Inferior parietal cortex (tissue), 1 donor: Measurements from ENCODE around the gene ACAD10.
"Not testable (repeated sequence)": the region's sequence is repeated elsewhere in the genome, so short reads cannot be mapped to it uniquely, and the experiment has no call there.

ENCODE experiments used
- DNase-seq: peaks from one replicate; pipeline ENCODE4 v3.0.0-alpha.2; 2016; ENCODE audit errors: extremely low spot score

ACAD10 gene

DNA sequence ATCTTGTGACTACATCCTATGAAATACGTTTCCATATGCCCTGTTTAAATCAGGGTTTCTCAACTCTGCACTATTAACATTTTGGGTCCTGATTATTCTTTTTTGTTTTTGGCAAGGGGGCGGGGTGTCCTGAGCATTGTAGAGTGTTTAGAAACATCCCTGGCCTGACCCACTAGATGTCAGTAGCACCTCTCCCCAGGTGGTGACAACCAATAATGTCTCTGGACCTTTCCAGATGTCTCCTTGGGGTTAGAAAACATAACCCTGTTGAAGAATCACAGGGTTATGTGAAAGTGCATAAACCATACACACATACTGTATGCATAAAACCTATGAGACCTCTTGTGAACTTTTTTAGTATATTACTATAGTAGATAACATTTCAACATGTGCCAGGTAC lies 1.4 kb downstream of the ACAD10 start:
- no peak for DNase-seq

DNA sequence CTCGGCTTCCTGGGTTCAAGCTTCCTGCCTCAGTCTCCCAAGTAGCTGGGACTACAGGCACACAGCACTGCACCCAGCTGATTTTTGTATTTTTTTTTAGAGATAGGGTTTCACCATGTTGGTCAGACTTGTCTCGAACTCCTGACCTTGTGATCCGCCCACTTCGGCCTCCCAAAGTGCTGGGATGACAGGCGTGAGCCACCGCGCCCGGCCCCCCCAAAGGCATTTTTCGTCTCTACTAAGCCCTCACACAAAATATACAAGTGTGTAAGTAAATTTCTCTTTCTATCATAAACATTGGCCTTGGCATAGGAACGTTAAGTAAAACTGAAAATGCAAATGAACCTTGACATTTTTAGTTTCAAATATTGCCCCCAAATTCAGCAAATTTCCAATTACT lies 2.1 kb downstream of the ACAD10 start:
- DNase-seq, result no peak

DNA sequence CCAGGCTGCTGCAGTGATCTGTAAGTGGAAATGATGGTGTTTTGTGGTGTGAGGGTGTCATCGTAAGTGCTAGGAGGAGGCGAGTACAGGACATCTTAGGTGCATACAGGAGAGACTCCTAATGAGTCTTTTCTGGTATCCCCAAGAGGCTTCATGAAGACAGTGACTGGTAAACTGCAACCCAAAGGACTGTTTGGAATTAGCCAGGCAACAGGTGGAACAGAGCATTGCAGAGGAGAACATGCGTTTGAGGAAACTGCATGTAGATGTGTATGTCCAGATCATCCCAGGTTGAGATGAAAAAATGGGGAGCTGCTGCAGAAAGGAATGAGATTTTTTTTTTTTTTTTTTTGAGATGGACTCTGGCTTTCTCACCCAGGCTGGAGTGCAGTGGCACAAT lies 5.4 kb downstream of the ACAD10 start:
- DNase-seq, result no peak

DNA sequence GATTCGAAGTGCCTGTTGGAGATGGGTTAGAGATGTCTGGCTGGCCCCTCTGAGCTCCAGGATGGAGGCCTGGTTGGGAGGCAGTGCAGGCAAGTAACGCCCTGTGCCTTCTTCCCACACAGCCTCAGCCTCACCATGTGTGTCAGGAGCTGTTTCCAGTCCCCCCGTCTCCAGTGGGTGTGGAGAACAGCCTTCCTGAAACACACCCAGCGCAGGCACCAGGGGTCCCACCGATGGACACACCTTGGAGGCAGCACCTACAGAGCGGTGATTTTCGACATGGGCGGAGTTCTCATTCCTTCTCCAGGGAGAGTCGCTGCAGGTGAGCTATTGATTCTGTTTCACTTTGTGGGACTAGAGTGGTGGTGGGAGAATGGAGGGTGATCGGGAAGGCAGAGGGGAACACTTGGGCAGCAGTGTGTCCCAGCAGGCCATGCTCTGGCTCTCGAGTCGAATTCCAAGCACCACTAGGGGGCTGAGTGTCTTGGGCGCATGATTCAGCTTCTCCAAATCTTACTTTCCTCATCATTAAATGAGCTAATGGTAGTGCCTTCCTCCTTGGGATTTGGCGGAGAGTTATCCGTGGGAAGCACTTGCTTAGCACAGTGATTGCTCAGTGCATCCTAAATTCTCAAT lies 6.8 kb downstream of the ACAD10 start:
- no peak for DNase-seq

DNA sequence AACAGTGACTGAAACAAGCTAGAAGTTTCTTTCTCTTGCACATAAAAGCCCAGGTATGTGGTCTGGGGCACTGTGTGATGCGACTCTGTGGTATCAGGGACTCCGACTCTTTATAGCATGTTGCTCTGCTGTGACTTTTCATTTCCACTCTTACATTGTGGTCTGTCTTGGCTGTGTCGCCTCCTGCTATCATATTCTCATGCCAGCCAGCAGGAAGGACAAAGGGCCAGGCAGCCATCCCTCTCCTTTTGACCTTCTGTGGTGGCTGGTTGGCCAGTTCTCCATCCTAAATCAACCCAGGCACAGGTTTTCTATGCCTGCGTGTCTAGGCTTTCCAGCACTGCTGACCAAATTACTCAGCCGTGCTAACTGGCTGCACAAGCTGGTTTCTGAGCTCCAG lies 8.0 kb downstream of the ACAD10 start:
- no peak for DNase-seq

DNA sequence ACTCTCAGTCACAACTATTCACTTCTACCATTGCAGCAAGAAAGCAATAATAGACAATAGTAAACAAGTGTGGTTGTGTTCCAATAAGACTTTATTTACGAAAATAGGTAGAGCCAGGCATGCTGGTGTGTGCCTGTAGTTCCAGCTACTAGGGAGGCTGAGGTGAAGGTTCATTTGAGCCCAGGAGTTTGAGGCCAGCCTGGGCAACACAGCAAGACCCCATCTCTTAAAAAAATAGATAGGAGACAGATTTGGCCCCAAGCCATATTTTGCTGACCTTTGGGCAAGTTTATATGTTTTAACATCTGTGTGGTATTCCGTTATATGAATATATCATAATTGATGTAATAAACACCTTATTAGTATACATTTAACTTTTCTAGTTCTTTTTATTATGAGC lies 14.1 kb downstream of the ACAD10 start:
- no peak for DNase-seq

DNA sequence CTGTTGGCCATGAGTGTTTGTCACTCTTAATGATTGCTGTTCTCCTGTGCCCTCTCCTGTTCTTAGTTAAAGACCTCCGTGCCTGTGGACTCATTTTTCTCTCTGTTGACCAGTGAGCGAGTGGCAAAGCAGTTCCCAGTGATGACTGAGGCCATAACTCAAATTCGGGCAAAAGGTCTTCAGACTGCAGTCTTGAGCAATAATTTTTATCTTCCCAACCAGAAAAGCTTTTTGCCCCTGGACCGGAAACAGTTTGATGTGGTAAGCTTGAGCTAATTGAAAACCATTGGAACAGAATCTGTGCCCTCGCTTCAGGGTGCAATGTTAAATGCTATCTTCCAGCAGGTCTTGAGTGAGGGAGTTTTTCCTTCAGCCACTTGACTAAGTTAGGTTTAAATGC lies 19.8 kb downstream of the ACAD10 start:
- DNase-seq, result no peak

DNA sequence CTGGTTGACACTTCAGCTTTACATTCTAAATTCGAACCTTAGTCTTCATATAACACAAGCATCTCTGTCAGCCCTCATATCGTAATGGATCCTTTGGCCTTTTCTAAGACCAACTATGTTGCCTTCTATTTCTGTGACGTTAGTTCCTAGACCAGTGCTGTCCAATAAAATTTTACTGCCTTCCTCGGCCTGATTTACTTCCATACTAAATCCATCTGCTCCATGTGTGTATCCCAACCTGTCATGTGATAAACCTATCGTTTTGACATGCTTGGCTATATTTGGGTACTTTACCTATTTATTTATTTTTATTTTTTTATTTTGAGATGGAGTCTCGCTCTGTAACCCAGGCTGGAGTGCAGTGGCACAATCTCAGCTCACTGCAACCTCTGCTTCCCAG lies 20.3 kb downstream of the ACAD10 start:
- DNase-seq, result no peak

DNA sequence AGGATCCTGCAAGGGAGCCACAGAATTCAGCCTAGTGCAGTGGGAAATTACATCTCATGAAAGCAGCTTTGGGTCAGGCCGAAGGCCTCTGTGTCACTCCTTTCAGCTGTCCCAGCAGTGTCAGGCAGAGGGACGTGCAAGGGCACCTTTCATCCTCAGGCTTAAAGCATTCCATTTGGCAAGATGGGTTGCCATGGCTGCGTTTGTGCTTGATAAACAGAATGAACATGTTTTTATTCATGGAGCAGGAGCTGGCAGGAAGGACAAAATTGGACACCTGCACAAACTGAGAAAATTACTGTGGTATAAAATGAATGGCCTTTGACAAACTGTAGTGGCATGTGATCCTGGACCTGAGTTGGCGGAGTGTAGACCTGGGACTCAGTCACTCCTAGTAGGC lies 29.4 kb downstream of the ACAD10 start:
- DNase-seq, result no peak

DNA sequence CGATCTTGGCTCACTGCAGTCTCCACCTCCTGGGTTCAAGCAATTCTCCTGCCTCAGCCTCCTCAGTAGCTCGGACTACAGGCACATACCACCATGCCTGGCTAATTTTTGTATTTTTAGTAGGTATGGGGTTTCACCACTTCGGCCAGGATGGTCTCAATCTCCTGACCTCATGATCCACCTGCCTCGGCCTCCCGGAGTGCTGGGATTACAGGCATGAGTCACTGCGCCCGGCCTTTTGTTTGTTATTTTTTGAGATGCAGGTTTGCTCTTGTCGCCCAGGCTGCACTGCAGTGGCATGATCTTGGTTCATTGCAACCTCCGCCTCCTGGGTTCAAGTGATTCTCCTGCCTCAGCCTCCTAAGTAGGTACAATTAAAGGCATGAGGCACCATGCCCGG lies 33.5 kb downstream of the ACAD10 start:
- not testable (repeated sequence) for DNase-seq

DNA sequence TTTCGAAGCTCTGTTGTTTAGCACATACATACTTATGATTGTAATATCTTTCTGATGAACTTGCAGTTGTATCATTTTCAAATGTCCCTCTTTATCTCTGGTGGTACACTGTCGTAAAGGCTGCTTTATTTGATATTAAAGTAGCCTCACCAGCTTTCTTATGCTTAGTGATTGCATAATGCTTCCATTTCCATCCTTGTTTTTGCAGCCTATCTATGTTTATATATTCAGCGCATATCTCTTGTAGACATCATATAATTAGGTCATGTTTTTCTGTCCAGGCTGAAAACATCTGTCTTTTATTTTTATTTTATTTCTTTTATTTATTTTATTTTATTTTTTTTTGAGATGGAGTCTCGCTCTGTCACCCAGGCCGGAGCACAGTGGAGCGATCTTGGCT lies 34.6 kb downstream of the ACAD10 start:
- no peak for DNase-seq

DNA sequence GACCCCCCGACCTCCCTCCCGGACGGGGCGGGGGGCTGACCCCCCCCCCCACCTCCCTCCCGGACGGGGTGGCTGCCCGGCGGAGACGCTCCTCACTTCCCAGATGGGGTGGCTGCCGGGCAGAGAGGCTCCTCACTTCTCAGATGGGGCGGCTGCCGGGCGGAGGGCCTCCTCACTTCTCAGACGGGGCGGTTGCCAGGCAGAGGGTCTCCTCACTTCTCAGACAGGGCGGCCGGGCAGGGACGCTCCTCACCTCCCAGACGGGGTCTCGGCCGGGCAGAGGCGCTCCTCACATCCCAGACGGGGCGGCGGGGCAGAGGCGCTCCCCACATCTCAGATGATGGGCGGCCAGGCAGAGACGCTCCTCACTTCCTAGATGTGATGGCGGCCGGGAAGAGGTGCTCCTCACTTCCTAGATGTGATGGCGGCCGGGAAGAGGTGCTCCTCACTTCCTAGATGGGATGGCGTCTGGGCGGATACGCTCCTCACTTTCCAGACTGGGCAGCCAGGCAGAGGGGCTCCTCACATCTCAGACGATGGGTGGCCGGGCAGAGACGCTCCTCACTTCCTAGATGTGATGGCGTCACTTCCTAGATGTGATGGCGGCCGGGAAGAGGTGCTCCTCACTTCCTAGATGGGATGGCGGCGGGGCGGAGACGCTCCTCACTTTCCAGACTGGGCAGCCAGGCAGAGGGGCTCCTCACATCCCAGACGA lies 38.0 kb downstream of the ACAD10 start:
- not testable (repeated sequence) for DNase-seq

DNA sequence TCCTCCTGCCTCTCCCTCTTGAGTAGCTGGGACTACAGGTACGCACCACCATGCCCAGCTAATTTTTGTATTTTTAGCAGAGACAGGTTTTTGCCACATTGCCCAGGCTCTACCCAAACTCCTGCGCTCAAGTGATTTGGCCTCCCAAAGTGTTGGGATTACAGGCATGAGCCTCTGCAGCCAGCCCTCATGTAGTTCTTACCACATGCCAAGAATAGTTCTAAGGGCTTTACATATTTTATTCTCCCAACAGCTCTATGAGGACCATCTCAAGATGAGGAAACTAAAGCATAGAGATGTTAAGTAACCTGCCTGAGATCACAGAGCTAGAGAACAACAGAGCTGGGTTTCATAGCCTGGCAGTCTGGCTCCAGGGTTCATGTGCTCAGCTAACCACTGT lies 42.9 kb downstream of the ACAD10 start:
- no peak for DNase-seq

DNA sequence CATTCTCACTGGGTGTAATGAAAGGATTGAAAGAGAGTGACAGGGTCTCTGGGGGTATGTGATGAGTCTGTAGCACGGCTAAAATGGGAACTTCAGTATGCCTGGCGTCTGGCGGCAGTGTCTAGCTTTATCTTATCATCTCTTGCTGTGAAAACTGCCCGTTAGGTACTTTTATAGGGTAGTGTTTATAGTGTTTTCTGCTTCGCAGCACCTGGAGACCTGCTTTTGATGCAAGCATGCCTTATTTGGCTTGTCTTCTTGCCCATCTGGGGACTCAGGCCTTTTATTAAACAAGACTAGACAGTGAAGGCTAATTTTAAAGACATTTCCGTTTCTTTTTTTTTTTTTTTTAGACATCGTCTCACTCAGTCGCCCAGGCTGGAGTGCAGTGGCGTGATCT lies 44.6 kb downstream of the ACAD10 start:
- no peak for DNase-seq

DNA sequence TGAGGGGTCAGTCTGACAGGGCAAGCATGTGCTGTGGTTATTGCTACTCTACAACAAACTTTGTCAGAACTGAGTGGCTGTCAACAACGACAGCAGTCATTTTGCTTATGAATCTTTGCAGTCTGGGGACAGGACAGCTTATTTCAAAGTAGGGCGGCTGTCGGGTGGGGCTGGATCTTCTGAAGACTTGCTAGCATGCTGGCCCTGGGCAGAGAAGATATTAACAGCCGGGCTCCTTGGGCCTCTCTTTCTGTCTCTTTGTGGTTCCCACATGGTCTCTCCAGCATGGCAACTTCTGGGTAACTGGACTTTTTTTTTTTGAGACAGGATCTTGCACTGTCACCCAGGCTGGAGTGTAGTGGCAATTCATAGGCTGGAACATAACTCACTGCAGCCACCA lies 46.9 kb downstream of the ACAD10 start:
- no peak for DNase-seq

DNA sequence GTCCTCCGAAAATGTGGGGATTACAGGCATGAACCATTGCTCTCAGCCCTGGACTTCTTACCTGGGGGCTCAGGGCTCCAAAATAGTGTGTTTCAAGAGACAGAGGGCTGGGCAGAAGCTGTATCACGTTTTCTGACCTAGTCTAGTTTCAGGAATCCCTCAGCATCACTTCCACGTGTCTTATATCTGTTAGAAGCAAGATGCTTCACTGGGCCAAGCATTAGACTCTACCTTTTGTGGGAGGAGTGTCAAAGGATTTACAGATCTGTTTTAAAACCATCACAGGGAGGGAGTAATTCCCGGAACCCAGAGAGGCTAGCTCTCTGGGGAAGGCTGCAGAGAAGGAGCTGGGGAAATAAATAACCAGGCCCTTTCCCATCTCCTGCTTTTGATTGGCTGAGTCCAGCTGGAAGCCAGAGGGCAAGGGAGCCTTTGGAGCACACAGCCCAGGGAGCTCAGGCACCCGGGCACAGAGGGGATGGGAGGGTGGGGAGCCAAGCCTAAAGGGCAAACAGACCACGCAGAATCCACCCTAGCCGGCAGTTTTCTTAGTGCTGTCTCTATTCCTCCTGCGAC lies 47.6 kb downstream of the ACAD10 start:
- DNase-seq, result no peak

DNA sequence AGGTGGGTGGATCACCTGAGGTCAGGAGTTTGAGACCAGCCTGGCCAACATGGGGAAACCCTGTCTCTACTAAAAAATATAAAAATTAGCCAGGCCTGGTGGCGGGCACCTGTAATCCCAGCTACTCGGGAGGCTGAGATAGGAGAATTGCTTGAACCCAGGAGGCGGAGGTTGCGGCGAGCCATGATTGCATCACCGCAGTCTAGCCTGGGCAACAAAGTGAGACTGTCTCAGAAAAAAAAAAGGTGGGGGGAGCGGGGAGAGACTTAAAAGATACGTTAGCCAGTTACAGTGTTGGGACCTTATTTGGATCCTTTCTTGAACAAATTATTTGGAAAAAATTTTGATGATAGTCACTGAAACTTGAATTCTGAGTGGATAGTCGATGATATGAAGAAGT lies 53.7 kb downstream of the ACAD10 start:
- not testable (repeated sequence) for DNase-seq

DNA sequence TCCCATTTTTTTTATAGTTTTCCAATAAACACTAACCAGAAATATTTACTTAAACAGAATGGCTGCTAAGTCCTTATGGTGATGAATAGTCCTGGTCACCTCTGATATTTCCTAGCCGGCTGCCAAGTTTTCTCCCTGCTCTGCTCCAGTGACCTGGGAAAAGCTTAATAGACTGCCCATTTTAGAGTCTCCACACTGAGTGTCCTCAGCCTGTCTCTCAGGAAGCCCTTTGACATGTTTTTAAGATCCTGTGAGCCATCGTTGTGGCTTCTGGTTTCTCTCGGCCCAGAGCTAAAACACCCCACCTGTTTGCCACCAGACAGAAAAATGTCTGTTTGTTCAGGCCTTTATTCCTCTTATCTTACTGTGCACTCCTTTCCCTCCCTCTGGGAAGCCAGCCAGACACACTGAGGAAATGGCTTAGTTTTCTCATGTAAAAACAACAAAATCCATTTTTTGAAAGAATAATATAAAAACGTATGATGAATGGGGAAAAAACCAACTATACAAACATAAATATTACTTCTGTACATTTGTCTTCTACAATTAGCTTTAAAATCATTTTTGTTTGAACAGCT lies 55.5 kb downstream of the ACAD10 start:
- DNase-seq, result no peak

DNA sequence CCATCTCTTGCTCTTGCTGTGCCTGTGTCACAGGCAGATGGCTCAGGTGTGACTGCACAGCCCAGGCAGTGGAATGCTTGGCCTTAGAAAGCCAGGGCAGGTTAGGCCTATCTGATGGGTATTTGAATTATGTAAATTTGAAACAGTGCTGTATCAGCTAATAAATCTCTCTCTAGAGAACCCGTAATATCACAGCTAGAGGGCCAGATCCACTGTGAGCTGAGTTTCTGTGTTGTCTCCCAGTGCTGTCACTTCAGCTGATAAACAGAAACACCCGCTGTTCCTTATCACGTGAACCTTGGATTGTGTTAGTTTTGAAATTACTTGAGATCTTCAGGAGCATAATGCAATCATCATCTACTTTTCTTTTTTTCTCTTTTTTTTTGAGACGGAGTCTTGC lies 59.4 kb downstream of the ACAD10 start:
- DNase-seq, result no peak

DNA sequence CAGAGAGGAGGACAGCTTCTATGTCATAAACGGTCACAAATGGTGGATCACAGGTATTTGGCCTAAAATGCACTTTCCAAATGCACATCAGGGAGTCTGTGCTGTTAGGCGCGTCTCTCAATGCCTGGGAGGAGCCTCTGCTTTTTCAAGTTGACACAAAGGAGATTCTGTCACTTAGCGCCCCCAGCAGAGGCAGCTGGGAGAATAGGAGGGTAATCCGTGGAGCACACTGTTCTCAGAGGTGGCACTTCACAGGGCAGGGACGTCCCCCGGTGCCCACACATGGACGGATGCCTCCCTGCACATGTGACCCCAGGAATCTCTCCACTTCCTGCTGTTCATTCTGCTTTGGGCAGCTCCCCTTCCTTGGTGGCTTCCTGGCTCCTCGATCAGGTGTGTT lies 61.5 kb downstream of the ACAD10 start:
- no peak for DNase-seq

DNA sequence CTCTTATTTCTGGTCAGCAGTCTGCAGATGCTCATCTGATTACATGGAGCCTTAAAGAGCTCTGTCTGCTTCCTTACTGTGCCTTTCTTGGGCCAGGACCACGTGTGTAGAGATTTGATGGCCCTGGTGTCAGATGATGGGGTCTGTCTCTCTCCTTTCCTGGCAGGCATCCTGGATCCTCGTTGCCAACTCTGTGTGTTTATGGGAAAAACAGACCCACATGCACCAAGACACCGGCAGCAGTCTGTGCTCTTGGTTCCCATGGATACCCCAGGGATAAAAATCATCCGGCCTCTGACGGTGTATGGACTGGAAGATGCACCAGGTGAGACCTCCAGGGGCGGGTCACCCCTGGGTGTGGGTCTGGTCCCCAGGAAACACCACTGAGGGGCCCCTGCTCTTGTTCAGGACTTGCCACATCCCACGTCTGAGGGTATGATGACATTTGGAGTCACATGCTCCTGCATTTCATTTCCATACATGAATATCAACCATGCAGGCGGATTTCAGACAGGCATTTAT lies 62.4 kb downstream of the ACAD10 start:
- DNase-seq, result no peak

DNA sequence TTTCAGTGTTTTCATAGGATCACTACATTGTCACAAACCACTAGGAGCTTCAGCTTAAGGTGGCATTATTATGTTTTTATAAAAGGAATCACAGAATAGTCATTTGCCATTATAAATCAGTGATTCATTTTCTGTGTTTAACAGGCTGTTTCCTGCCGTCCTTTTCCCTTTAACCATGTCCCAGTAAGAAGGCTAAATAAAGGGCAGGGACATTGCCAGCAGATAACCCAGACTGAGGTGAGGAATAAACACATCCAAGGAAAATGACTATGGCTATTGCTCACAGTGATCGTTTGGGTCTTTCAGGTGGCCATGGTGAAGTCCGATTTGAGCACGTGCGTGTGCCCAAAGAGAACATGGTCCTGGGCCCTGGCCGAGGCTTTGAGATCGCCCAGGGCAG lies 63.0 kb downstream of the ACAD10 start:
- no peak for DNase-seq

DNA sequence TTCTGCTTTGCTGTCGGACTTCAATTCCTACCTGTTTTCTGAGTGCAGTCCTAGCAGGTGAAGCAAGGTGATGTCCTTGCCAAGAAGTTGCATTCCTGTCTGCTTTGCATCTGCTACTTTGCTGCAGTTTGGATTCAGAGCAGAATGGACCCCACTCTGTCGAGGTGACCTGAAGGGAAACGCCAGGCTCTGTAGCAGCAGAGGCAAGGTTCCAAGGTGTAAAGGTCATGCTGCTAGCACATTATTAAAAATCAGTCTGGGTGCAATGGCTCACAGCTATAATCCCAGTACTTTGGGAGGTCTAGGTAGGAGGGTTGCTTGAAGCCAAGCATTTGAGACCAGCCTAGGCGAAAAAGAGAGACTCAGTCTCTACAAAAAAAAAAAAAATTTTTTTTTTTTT lies 63.5 kb downstream of the ACAD10 start:
- no peak for DNase-seq
